ENCODE results near the gene GOLGA8B.
"Not testable (repeated sequence)": the region's sequence is repeated elsewhere in the genome, so short reads cannot be mapped to it uniquely, and the experiment has no call there.

Gene GOLGA8B

GRCh38 chr15:34560814-34561213 lies 22.6 kb downstream of the GOLGA8B start:
- H3K9me3 ChIP-seq (ENCODE audit: control insufficient read depth, insufficient read depth, low read length); H3K4me1 ChIP-seq (ENCODE audit: insufficient read depth, low read length); H3K9ac ChIP-seq (ENCODE audit: low read depth, low read length); H3K36me3 ChIP-seq (ENCODE audit: insufficient read depth, low read length): not testable (repeated sequence)

DNA sequence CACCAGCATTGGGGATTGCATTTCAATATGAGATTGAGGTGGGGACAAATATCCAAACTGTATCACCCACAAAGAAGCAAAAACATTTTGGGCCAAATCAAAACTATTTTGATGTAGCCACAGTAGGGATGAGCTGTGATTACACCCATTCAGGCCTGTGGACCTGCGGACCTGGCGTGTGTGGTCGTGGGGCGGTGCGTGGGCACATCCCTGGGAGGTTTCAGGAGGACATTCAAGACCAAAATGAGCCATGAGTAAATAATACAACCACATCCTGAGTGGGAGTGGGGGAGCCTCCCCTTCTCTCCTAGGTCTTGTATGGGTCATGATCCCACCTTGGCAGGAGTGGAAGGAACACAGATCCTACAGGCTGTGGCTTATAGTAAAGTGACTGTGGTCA lies 23.7 kb downstream of the GOLGA8B start:
- not testable (repeated sequence) for H3K9me3 ChIP-seq (ENCODE audit: control insufficient read depth, insufficient read depth, low read length); H3K36me3 ChIP-seq (ENCODE audit: insufficient read depth, low read length); H3K9ac ChIP-seq (ENCODE audit: low read depth, low read length); H3K4me1 ChIP-seq (ENCODE audit: insufficient read depth, low read length)

DNA sequence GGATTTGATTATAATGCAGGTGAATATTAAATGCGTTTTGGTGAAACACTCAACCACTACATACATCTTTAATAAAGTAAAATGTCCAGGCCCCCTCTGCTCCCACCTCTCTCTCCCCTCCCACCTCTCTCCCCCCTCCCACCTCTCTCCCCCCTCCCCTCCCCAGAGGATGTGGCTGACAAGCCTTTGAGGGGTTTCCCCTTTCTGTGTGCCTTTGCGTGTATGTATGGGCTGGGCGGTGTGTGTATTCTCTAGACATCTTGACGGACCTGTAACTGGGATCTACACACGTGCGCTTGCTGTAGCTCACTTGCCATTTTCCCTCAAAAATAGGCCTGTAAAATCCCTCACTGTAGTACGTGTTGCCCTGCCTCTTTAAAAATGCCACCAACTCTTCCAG lies 28.3 kb downstream of the GOLGA8B start:
- not testable (repeated sequence) for H3K36me3 ChIP-seq (ENCODE audit: insufficient read depth, low read length); H3K9ac ChIP-seq (ENCODE audit: low read depth, low read length); H3K4me1 ChIP-seq (ENCODE audit: insufficient read depth, low read length); H3K9me3 ChIP-seq (ENCODE audit: control insufficient read depth, insufficient read depth, low read length)

GRCh38 chr15:34554716-34555115 lies 28.7 kb downstream of the GOLGA8B start:
- H3K9ac ChIP-seq (ENCODE audit: low read depth, low read length); H3K36me3 ChIP-seq (ENCODE audit: insufficient read depth, low read length); H3K4me1 ChIP-seq (ENCODE audit: insufficient read depth, low read length); H3K9me3 ChIP-seq (ENCODE audit: control insufficient read depth, insufficient read depth, low read length): not testable (repeated sequence)

DNA sequence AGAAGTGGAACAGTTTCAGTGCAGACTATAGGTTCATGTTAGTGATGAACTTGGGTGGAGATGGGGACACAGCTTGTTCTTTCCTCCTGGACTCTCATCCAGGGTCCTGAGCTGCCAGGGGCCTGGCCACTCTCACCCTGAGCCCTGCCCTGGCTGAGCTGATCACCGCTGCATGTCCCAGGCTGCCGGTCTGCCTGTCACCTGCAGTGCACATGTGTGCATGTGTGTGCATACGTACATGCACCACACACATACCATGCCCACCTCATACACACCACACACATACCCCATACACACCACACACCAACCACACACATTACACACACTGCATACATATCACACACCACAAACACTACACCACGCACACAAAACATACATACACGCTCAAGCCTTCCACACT lies 29.3 kb downstream of the GOLGA8B start:
- not testable (repeated sequence) for H3K9me3 ChIP-seq (ENCODE audit: control insufficient read depth, insufficient read depth, low read length); H3K36me3 ChIP-seq (ENCODE audit: insufficient read depth, low read length); H3K9ac ChIP-seq (ENCODE audit: low read depth, low read length); H3K4me1 ChIP-seq (ENCODE audit: insufficient read depth, low read length)

GRCh38 chr15:34550129-34550528 lies 33.3 kb downstream of the GOLGA8B start:
- H3K4me1 ChIP-seq (ENCODE audit: insufficient read depth, low read length); H3K9ac ChIP-seq (ENCODE audit: low read depth, low read length); H3K36me3 ChIP-seq (ENCODE audit: insufficient read depth, low read length); H3K9me3 ChIP-seq (ENCODE audit: control insufficient read depth, insufficient read depth, low read length): not testable (repeated sequence)

DNA sequence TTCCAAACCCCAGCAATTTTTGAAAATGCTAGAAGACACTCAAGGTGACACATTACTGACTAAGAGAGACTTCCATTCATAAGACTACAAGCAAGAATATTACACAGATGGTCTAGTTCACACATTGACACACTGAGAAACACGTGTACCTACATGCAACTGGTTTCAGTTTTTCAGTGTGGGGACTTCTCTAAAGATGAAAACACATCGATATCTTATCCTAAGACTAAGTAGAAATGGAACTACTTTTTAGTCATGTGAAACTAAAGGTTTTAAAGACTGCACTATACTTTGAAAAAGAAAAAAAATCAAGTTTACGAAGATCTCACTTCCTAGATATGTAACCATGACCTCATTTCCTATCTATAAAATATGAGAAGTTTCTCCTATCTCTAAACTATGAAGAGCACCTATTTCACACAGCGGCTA lies 34.1 kb downstream of the GOLGA8B start:
- H3K4me1 ChIP-seq (ENCODE audit: insufficient read depth, low read length); H3K36me3 ChIP-seq (ENCODE audit: insufficient read depth, low read length); H3K9me3 ChIP-seq (ENCODE audit: control insufficient read depth, insufficient read depth, low read length); H3K9ac ChIP-seq (ENCODE audit: low read depth, low read length): not testable (repeated sequence)

DNA sequence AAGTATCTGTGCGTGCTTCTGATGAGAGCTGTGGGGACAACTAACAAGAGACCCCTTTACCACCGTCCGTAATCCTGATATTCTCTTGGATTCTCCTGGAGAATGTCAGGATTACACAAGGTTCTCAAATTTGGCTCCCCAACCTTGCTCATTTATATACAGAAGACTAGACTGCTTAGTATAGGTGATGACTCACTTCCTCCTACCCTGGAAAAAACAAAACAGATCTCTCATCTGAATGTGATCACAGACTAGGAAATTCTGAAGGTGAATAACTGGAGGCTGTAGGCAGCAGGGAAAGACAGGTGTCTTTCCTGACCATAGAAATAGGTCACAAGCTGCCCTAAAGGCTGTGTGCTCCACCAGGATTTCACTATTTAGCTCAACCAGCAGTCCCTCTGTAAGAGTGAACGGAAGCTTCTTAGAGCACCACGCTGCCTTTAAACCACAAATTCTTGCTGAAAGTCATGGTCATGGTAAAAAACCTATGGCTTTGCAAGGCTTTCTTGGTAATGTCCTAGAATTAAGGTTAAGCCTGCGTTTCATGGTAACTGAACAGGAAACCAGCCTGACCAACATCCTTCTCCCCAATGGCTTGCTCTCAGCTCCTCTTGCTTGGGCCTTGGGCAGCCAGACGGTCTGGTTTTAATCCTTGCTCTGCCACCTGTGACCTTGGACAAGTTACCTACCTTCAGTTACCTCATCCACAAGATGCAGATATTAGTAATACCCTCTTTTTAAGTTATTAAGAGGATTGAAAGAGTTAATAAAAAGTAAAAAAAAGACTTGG lies 39.4 kb downstream of the GOLGA8B start:
- not testable (repeated sequence) for H3K9me3 ChIP-seq (ENCODE audit: control insufficient read depth, insufficient read depth, low read length); H3K9ac ChIP-seq (ENCODE audit: low read depth, low read length); H3K36me3 ChIP-seq (ENCODE audit: insufficient read depth, low read length); H3K4me1 ChIP-seq (ENCODE audit: insufficient read depth, low read length)

- not testable (repeated sequence) for H3K9me3 ChIP-seq (ENCODE audit: control insufficient read depth, insufficient read depth, low read length); H3K9ac ChIP-seq (ENCODE audit: low read depth, low read length); H3K4me1 ChIP-seq (ENCODE audit: insufficient read depth, low read length); H3K36me3 ChIP-seq (ENCODE audit: insufficient read depth, low read length)
Observed at GRCh38 chr15:34535857-34536256, 47.6 kb downstream of the GOLGA8B start.
